HFF-Myc (cell line): ENCODE measurements around the gene TBC1D16.

Experiments used
- DNase-seq: peaks from one replicate; pipeline ENCODE4 v3.0.0-alpha.2; 2011; ENCODE audit warnings: low read depth; ENCODE audit errors: extremely low read depth
- H3K4me3 ChIP-seq: replicated peaks from 2 replicates; pipeline ENCODE4 v1.5.1; 2011; ENCODE audit warnings: low read depth, mild to moderate bottlenecking, control low read depth, low read length
- CTCF ChIP-seq: IDR thresholded peaks from 2 replicates; pipeline ENCODE4 v1.5.1; 2012; ENCODE audit warnings: mild to moderate bottlenecking, low read depth, low read length, control low read depth; ENCODE audit errors: missing control alignments

Gene TBC1D16

GRCh38 chr17:79990704-79991103, 45.0 kb downstream of the TBC1D16 start:
- TF ChIP-seq CTCF: no peak
- no peak overlapping the region for H3K4me3 ChIP-seq
- DNase-seq: no peak

DNA sequence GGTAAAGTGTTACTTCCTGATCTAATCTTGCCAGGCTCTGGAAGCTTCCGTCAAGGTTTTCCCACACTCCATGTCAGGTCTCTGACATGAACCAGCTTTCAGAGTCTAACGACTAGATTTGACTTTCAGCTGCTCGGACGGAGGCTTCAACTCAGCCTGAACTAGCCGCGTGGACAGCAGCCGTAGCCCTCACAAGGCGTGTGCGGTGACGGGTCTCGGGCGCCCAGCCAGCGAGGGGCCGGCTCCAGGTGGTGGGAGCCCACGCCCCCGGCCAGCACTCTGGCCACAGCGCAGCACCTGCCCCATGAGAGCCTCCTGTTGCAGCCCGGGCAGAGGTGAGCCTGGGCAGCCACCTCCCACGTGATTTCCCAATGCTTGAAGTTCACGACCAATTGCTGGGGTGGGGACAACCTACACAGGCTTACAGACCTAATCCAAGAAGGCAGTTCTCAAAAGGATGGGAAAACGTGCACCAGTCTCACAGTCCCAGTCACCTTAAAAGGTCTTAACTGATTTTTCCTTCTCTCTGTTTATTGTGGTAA, 45.5 kb downstream of the TBC1D16 start:
- no peak for DNase-seq
- no peak overlapping the region for H3K4me3 ChIP-seq

GRCh38 chr17:79989106-79989835, 46.4 kb downstream of the TBC1D16 start:
- no peak for TF ChIP-seq CTCF
- DNase-seq: no peak
- no peak overlapping the region for H3K4me3 ChIP-seq

More for the DNA sequence above, 45.5 kb downstream of the TBC1D16 start:
- no peak for TF ChIP-seq CTCF

- peak overlapping the region; percentile 22; the same call in 1 of the 2 replicates for H3K4me3 ChIP-seq
- no peak for TF ChIP-seq CTCF
- no peak for DNase-seq
These were observed 47.3 kb downstream of the TBC1D16 start for GRCh38 chr17:79988185-79988971.

GRCh38 chr17:79987935-79988184, 47.8 kb downstream of the TBC1D16 start:
- no peak for TF ChIP-seq CTCF
- DNase-seq: no peak
- peak overlapping the region; percentile 22; the same call in 1 of the 2 replicates for H3K4me3 ChIP-seq

DNA sequence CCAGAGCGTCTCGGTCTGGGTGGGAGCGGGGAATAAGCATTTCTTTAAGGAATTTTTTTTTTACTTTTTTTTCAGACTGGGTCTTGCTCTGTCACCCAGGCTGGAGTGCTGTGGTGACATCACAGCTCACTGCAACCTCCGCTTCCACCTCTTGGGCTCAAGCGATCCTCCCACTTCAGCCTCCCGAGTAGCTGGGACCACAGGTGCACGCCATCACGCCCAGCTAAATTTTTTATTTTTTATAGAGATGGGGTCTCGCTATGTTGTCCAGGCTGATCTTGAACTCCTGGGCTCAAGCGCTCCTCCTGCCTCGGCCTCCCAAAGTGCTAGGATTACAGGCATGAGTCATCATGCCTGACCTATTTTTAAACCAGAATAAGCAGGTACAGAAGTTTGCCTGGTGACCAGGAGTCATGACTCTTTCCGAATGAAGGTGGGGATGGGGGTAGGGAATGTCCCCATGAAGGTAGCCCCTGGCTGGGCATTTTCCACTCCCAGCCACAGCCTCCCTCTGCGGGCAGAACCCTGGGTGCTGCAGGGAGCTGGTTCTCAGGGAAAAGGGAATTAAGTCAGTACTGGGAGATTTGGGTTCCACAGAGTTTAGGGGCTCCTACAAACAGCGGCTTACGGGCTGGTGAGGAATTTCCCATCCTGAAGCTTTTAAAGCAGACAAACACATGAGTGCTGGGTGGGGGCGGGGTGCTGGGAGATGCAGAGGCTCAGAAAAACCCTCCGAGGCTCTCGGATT, 48.3 kb downstream of the TBC1D16 start:
- DNase-seq: no peak
- TF ChIP-seq CTCF: no peak
- H3K4me3 ChIP-seq: peak overlapping the region; percentile 22; the same call in 1 of the 2 replicates
